Activated naive CD8-positive, alpha-beta T cell (primary cell): ENCODE measurements around the gene C22orf23.

Experiments used
- H3K27ac Mint-ChIP-seq: one replicate; pipeline ENCODE4 v1.8.0; 2021; ENCODE audit warnings: mixed read lengths
- H3K27me3 Mint-ChIP-seq: one replicate; pipeline ENCODE4 v1.8.0; 2021; ENCODE audit warnings: mixed read lengths
- H3K36me3 Mint-ChIP-seq: one replicate; pipeline ENCODE4 v1.8.0; 2021; ENCODE audit warnings: mixed read lengths
- H3K4me1 Mint-ChIP-seq: one replicate; pipeline ENCODE4 v1.8.0; 2021; ENCODE audit warnings: low read depth, mixed read lengths
- H3K4me3 Mint-ChIP-seq: one replicate; pipeline ENCODE4 v1.8.0; 2021; ENCODE audit warnings: mild to moderate bottlenecking, mixed read lengths
- H3K9me3 Mint-ChIP-seq: one replicate; pipeline ENCODE4 v1.8.0; 2021; ENCODE audit warnings: low read depth, mixed read lengths

C22orf23 gene

GRCh38 chr22:37910890-37911672, 42.3 kb downstream of the C22orf23 start:
- Mint-ChIP-seq H3K9me3 (no peaks in the 10 kb centered on the region), H3K4me3 (no peak overlapping the region), H3K36me3 (no peaks in the 10 kb centered on the region), H3K27me3 (no peaks in the 10 kb centered on the region), H3K4me1 (peaks cover 34% of the 10 kb centered on the region), H3K27ac (no peak overlapping the region)

GRCh38 chr22:37909766-37910165, 43.6 kb downstream of the C22orf23 start:
- Mint-ChIP-seq H3K27me3 (no peaks in the 10 kb centered on the region), H3K4me3 (no peak overlapping the region), H3K36me3 (no peaks in the 10 kb centered on the region), H3K27ac (no peak overlapping the region), H3K4me1 (peaks cover 42% of the 10 kb centered on the region), H3K9me3 (no peaks in the 10 kb centered on the region)

GRCh38 chr22:37907036-37907954, 46.1 kb downstream of the C22orf23 start:
- Mint-ChIP-seq H3K9me3 (no peaks in the 10 kb centered on the region), H3K4me1 (peaks cover 43% of the 10 kb centered on the region), H3K36me3 (no peaks in the 10 kb centered on the region), H3K27me3 (no peaks in the 10 kb centered on the region), H3K4me3 (peak overlapping the region; percentile 85), H3K27ac (peak overlapping the region; percentile 81)

DNA sequence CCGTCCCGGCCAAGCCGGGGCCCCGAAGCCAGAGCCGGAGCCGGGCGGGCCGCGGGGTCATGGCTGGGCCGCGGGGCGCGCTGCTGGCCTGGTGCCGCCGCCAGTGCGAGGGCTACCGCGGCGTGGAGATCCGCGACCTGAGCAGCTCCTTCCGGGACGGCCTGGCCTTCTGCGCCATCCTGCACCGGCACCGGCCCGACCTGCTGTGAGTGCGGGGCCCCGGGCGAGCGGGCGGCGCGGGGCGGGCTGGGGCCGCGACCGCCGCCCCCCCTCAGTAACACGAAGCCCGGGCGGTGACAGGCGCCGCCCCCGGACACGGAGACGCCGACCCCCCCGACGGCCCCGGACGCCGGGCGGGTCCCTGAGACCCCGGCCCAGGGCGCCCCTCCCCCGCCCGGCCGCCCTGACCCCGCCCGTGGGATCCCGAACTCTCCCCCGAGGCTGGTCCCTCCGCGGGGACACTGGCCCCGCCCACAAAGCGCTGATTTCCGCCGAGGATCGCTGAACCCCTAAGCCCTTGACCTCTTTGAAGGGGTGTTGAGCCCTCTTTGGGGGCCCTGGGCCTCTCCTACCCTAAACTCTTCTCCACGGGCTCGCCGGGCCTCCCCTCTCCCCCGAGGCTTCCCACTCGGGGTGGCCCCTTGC, 46.9 kb downstream of the C22orf23 start:
- no peaks in the 10 kb centered on the region for H3K27me3 Mint-ChIP-seq
- H3K4me3 Mint-ChIP-seq: peak overlapping the region; percentile 85
- H3K27ac Mint-ChIP-seq: peak overlapping the region; percentile 81
- H3K9me3 Mint-ChIP-seq: no peaks in the 10 kb centered on the region
- H3K4me1 Mint-ChIP-seq: peaks cover 35% of the 10 kb centered on the region
- no peaks in the 10 kb centered on the region for H3K36me3 Mint-ChIP-seq

DNA sequence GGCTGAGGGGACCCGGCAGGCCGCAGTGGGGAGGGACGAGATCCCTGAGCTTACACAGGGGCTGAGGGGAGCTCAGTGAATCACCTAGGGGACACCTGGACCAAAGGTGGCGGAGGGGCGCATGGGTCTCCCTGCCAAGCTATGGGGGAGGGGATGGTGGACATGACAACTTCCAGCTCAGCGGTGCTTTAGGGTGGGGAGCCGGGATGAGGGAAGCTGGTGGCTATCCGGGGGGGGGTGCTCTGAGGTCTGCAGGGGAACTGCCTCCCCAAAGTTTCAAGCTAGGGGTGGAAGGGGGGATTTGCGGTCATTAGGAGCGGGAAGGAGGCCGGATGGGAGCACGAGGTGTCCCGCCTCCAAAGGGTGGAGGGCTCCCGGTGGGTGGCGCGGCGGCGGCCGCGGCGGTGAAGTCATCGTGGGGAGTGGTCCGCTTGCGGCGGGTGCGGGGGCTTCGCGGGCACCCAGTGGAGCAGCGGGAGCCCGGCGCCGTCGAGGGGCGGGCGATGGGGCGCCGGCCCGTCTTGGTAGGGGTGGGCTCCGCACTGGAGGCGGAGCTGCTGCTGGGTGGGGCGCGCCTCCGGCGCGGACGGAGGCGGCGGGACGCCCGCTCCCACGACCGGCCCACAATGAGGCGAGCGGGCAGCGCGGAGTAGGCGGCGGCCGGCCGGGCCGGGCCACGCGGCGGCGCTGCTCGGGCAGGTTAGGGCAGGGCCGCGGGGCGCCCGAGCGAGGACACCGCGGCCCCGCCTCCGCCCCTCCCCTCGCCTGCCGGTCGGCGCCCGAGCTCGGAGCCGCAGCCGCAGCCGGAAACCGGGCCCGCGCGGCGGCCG, 47.7 kb downstream of the C22orf23 start, which contains the start of gene MICALL1:
MICALL1 (plus strand) TSS at position 764 of the 830 bp plus-strand sequence. CDS start 126 bp downstream, outside the sequence.
- H3K27me3 Mint-ChIP-seq: no peaks in the 10 kb centered on the region
- H3K4me1 Mint-ChIP-seq: peaks cover 30% of the 10 kb centered on the region
- peak within 1 kb of the TSS; percentile 85 for H3K4me3 Mint-ChIP-seq
- no peaks in the 10 kb centered on the region for H3K9me3 Mint-ChIP-seq
- peak within 1 kb of the TSS; percentile 81 for H3K27ac Mint-ChIP-seq
- no peaks in the 10 kb centered on the region for H3K36me3 Mint-ChIP-seq

- H3K36me3 Mint-ChIP-seq: no peaks in the 10 kb centered on the region
- no peaks in the 10 kb centered on the region for H3K27me3 Mint-ChIP-seq
- no peaks in the 10 kb centered on the region for H3K9me3 Mint-ChIP-seq
- H3K27ac Mint-ChIP-seq: peak overlapping the region; percentile 75
- peaks cover 26% of the 10 kb centered on the region for H3K4me1 Mint-ChIP-seq
- H3K4me3 Mint-ChIP-seq: peak overlapping the region; percentile 81
Measured at GRCh38 chr22:37904572-37905533, 48.5 kb downstream of the C22orf23 start.

- Mint-ChIP-seq H3K27me3 (no peaks in the 10 kb centered on the region), H3K27ac (peak overlapping the region; percentile 16), H3K4me3 (no peak overlapping the region), H3K36me3 (no peaks in the 10 kb centered on the region), H3K9me3 (no peaks in the 10 kb centered on the region), H3K4me1 (peaks cover 22% of the 10 kb centered on the region)
Measured at GRCh38 chr22:37898441-37899181, 54.8 kb downstream of the C22orf23 start.

DNA sequence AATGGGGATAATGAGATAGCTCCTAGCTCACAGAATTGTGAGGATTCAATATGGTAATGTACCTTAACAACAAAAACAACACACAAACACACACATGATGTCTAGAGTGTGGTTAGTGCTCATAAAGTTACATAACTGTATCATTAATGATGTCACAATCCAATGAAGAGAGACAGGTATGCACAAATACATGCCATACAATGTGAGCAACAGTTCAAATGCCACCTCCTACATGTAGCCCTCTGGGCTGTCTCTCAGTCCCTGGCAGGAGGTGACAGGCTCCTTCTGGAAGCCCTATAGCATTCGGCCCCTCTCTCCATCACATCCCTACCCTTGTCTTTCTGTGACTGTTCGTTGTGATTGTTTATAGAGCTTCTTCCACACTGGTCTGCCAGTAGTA, 55.6 kb downstream of the C22orf23 start:
- no peaks in the 10 kb centered on the region for H3K9me3 Mint-ChIP-seq
- H3K27me3 Mint-ChIP-seq: no peaks in the 10 kb centered on the region
- no peaks in the 10 kb centered on the region for H3K36me3 Mint-ChIP-seq
- peaks cover 22% of the 10 kb centered on the region for H3K4me1 Mint-ChIP-seq
- H3K4me3 Mint-ChIP-seq: no peak overlapping the region
- peak overlapping the region; percentile 16 for H3K27ac Mint-ChIP-seq

- no peaks in the 10 kb centered on the region for H3K27me3 Mint-ChIP-seq
- H3K36me3 Mint-ChIP-seq: no peaks in the 10 kb centered on the region
- H3K9me3 Mint-ChIP-seq: no peaks in the 10 kb centered on the region
- H3K4me1 Mint-ChIP-seq: peaks cover 22% of the 10 kb centered on the region
- H3K4me3 Mint-ChIP-seq: no peak overlapping the region
- H3K27ac Mint-ChIP-seq: peak overlapping the region; percentile 78
Measured at GRCh38 chr22:37896939-37897338, 56.5 kb downstream of the C22orf23 start.

GRCh38 chr22:37896181-37896592, 57.2 kb downstream of the C22orf23 start:
- no peaks in the 10 kb centered on the region for H3K36me3 Mint-ChIP-seq
- peak overlapping the region; percentile 27 for H3K4me3 Mint-ChIP-seq
- H3K4me1 Mint-ChIP-seq: peaks cover 22% of the 10 kb centered on the region
- H3K27me3 Mint-ChIP-seq: no peaks in the 10 kb centered on the region
- H3K9me3 Mint-ChIP-seq: no peaks in the 10 kb centered on the region
- peak overlapping the region; percentile 78 for H3K27ac Mint-ChIP-seq

- peaks cover 22% of the 10 kb centered on the region for H3K4me1 Mint-ChIP-seq
- H3K27ac Mint-ChIP-seq: peak overlapping the region; percentile 28
- no peaks in the 10 kb centered on the region for H3K27me3 Mint-ChIP-seq
- H3K9me3 Mint-ChIP-seq: no peaks in the 10 kb centered on the region
- H3K4me3 Mint-ChIP-seq: no peak overlapping the region
- no peaks in the 10 kb centered on the region for H3K36me3 Mint-ChIP-seq
Measured at GRCh38 chr22:37894939-37895670, 58.3 kb downstream of the C22orf23 start.

GRCh38 chr22:37893583-37893983, 59.8 kb downstream of the C22orf23 start:
- Mint-ChIP-seq H3K4me3 (no peak overlapping the region), H3K4me1 (peaks cover 22% of the 10 kb centered on the region), H3K36me3 (no peaks in the 10 kb centered on the region), H3K27me3 (no peaks in the 10 kb centered on the region), H3K27ac (peak overlapping the region; percentile 54), H3K9me3 (no peaks in the 10 kb centered on the region)
